HCT116 (cell line): ENCODE results near the gene OR6J1. TPM values are rescaled to one million over a fixed set of nuclear protein-coding genes. Genes with fewer than 3 reads are reported as not detected.
A peak's percentile ranks its signal among the peaks of the same experiment; 100 is the strongest.

Experiments used
- ATAC-seq: fragments of 200-7000 bp; cut with Tn5 transposase; 2 replicates; pipeline ENCODE4 v1.9.1; 2020; ENCODE audit warnings: mild to moderate bottlenecking, moderate library complexity
- BruUV-seq: library from RNA; stranded (reverse); fragments of 400-500 nt; replicated peaks from 2 replicates; lab custom pipeline; 2021; lab: Mats Ljungman, UMichigan
- CTCF ChIA-PET: fragments of 300-600 bp; sonication (Branson Sonifier 250); formaldehyde crosslinking; loops from one replicate; lab custom pipeline; 2021; ENCODE audit warnings: antibody characterized with exemption; lab: Charles Lee
- POLR2A ChIA-PET: fragments of 300-600, 350-600 bp; sonication (Branson Sonifier 250); formaldehyde crosslinking; loops from one replicate; lab custom pipeline; 2021; ENCODE audit warnings: antibody characterized with exemption; lab: Charles Lee
- RAD21 ChIA-PET, 2 experiments: fragments of 300-600 bp; sonication (Branson Sonifier 250); formaldehyde crosslinking; loops; one replicate each; lab custom pipeline; 2023; ENCODE audit warnings: low total read pairs in 2 of 2; ENCODE audit not compliant: uncharacterized antibody in 2 of 2, unreplicated experiment in 2 of 2, low non-redundant PET in 1 of 2; lab: Charles Lee
- DNase-seq: peaks from one replicate; pipeline ENCODE4 v3.0.0-alpha.2; 2010; ENCODE audit warnings: low read depth, low spot score
- H2AFZ ChIP-seq: fragments of 200-600 bp; shearing (Covaris generic), sonication (generic); 2 replicates; pipeline ENCODE4 v1.6.1; 2017; ENCODE audit warnings: low read depth, mixed run types, mixed read lengths, antibody characterized with exemption, low read length; ENCODE audit not compliant: poor library complexity, severe bottlenecking
- H3K27ac ChIP-seq: 2 replicates; pipeline ENCODE4 v1.5.1; 2012; ENCODE audit warnings: low read depth, low read length
- H3K27me3 ChIP-seq: fragments of 200-600 bp; sonication (generic); 2 replicates; pipeline ENCODE4 v1.6.1; 2016; ENCODE audit warnings: mixed run types, low read length, mixed read lengths; ENCODE audit not compliant: insufficient read depth
- H3K36me3 ChIP-seq, 2 experiments: fragments of 200-500 bp in 1 of 2; fragments of 200-600 bp in 1 of 2; sonication (Bioruptor generic) in 1 of 2; sonication (generic) in 1 of 2; 2 replicates each; pipeline versions ENCODE4 v1.5.1 to v1.6.1; 2014 to 2016; ENCODE audit warnings: low read length in 2 of 2, inconsistent platforms in 1 of 2, mixed read lengths in 1 of 2, mixed run types in 1 of 2; ENCODE audit not compliant: insufficient read depth in 2 of 2, control insufficient read depth in 1 of 2
- H3K4me1 ChIP-seq, 2 experiments: fragments of 200-600 bp in 1 of 2; sonication (generic) in 1 of 2; 2 replicates each; pipeline versions ENCODE4 v1.5.1 to v1.6.1; 2012 to 2017; ENCODE audit warnings: low read length in 2 of 2, inconsistent platforms in 1 of 2, mild to moderate bottlenecking in 1 of 2, mixed read lengths in 1 of 2, mixed run types in 1 of 2, moderate library complexity in 1 of 2; ENCODE audit not compliant: insufficient read depth in 2 of 2, control insufficient read depth in 1 of 2
- H3K4me2 ChIP-seq: fragments of 200-600 bp; sonication (generic); 2 replicates; pipeline ENCODE4 v1.6.1; 2017; ENCODE audit warnings: mixed run types, low read length, mixed read lengths
- H3K4me3 ChIP-seq, 2 experiments: fragments of 200-600 bp in 1 of 2; sonication (generic) in 1 of 2; replicated peaks in 1 of 2; 2 replicates each; pipeline ENCODE4 v1.5.1; 2011 to 2016; ENCODE audit warnings: low read length in 2 of 2, control low read depth in 1 of 2, low read depth in 1 of 2, mild to moderate bottlenecking in 1 of 2, mixed read lengths in 1 of 2, mixed run types in 1 of 2
- H3K79me2 ChIP-seq: fragments of 200-600 bp; sonication (generic); 2 replicates; pipeline ENCODE4 v1.6.1; 2017; ENCODE audit warnings: mild to moderate bottlenecking, mixed run types, low read length, moderate library complexity, mixed read lengths; ENCODE audit not compliant: insufficient read depth
- H3K9ac ChIP-seq: fragments of 200-600 bp; sonication (generic); 2 replicates; pipeline ENCODE4 v1.6.1; 2016; ENCODE audit warnings: low read length, mixed read lengths
- H3K9me2 ChIP-seq: fragments of 200-600 bp; sonication (generic), shearing (Covaris generic); 2 replicates; pipeline ENCODE4 v1.6.1; 2017; ENCODE audit warnings: mixed run types, mild to moderate bottlenecking, moderate library complexity; ENCODE audit not compliant: insufficient read depth
- H3K9me3 ChIP-seq, 2 experiments: fragments of 200-500 bp in 1 of 2; fragments of 200-600 bp in 1 of 2; sonication (Bioruptor generic) in 1 of 2; sonication (generic) in 1 of 2; 2 replicates each; pipeline ENCODE4 v1.6.1; 2014 to 2017; ENCODE audit warnings: low read length in 2 of 2, mixed read lengths in 2 of 2, inconsistent platforms in 1 of 2, low read depth in 1 of 2, mild to moderate bottlenecking in 1 of 2, mixed run types in 1 of 2, moderate library complexity in 1 of 2; ENCODE audit not compliant: control insufficient read depth in 1 of 2, insufficient read depth in 1 of 2
- H4K20me1 ChIP-seq: fragments of 200-600 bp; sonication (generic), shearing (Covaris generic); 2 replicates; pipeline ENCODE4 v1.6.1; 2017; ENCODE audit warnings: mixed run types, mild to moderate bottlenecking, moderate library complexity; ENCODE audit not compliant: insufficient read depth
- CBX3 ChIP-seq: IDR thresholded peaks from 2 replicates; pipeline ENCODE4 v1.6.1; 2012; ENCODE audit warnings: low read depth
- CTCF ChIP-seq, 3 experiments: fragments of 200-600 bp in 1 of 3; sonication (generic) in 1 of 3; IDR thresholded peaks in 2 of 3; conservative IDR thresholded peaks in 1 of 3; 2 replicates each; pipeline ENCODE4 v1.5.1; 2012 to 2017; ENCODE audit warnings: low read depth in 2 of 3, low read length in 2 of 3, antibody characterized with exemption in 1 of 3, borderline replicate concordance in 1 of 3, control low read depth in 1 of 3, mild to moderate bottlenecking in 1 of 3, mixed read lengths in 1 of 3, mixed run types in 1 of 3, moderate library complexity in 1 of 3; ENCODE audit not compliant: insufficient read depth in 1 of 3
- RAD21 ChIP-seq: IDR thresholded peaks from 2 replicates; pipeline ENCODE4 v1.6.1; 2012; ENCODE audit warnings: low read depth, mild to moderate bottlenecking
- TCF7L2 ChIP-seq: IDR thresholded peaks from 2 replicates; pipeline ENCODE4 v1.7.0; 2011; ENCODE audit warnings: borderline replicate concordance, inconsistent platforms; ENCODE audit not compliant: insufficient read depth, insufficient read length; ENCODE audit errors: extremely low read depth
- YY1 ChIP-seq: IDR thresholded peaks from 2 replicates; pipeline ENCODE4 v1.6.1; 2011; ENCODE audit warnings: low read length, low read depth, moderate library complexity, mild to moderate bottlenecking; ENCODE audit not compliant: insufficient replicate concordance; ENCODE audit errors: extremely low read depth
- intact Hi-C: fragments of 100-400 bp; cut with micrococcal nuclease; formaldehyde crosslinking; loops from 2 replicates; pipeline ENCODE4 v1.10.0; 2022
- total RNA-seq: library from RNA; stranded (reverse); gene quantifications from one replicate; pipeline ENCODE4 v1.2.1, GENCODE V29; 2021; ENCODE audit not compliant: unreplicated experiment

The OR6J1 gene
- total RNA-seq, 1 experiment from 2014 or later: not detected

- H2AFZ ChIP-seq: peak overlapping the region; percentile 100
- H3K4me3 ChIP-seq: no peak overlapping the region
- no TSS peak for BruUV-seq
- H3K9ac ChIP-seq: no peak overlapping the region
- no peaks in the 10 kb centered on the region for H3K9me2 ChIP-seq
- H3K27ac ChIP-seq: no peak overlapping the region
- no peaks in the 10 kb centered on the region for H3K9me3 ChIP-seq
- ATAC-seq (peak; percentile 99), DNase-seq (peak; percentile 73)
- intact Hi-C loops: loop anchor here (1.0 to 5.0 kb wide), 3 partner anchors 82 to 261 kb away; no protein-coding TSS in a partner anchor
- TF ChIP-seq RAD21: peak; percentile 85
- 0 out of 2 replicates have a peak, but pooled peaks have one; percentile 23 for TF ChIP-seq CBX3
- TF ChIP-seq CTCF (IDR thresholded peaks at IDR 0.05 in 2 of 3, conservative IDR thresholded peaks at IDR 0.05 in 1 of 3; ENCODE audit: borderline replicate concordance in 1 of 3, insufficient read depth in 1 of 3, low read depth in 2 of 3, low read length in 2 of 3): peak; percentile 87 to 94 (median 92)
- TF ChIP-seq TCF7L2: no peak
- peak; percentile 35 for TF ChIP-seq YY1
- TF ChIP-seq, all 23 proteins: peak for 4
- H3K4me1 ChIP-seq: peaks cover 2 to 6% of the 10 kb centered on the region in 2 experiments; a peak in 3 of 4 replicates
- ChIA-PET RAD21 (interaction anchor here (0.6 to 1.5 kb wide), 5 partner anchors 64 to 200 kb away, joined by 3 to 14 read pairs (median 3); partner anchors contain the start of gene DAD1 (in 1 of the 2)), POLR2A (interaction anchor here (0.8 to 1.4 kb wide), 5 partner anchors 11 to 86 kb away, joined by 3 to 5 read pairs (median 3); partner anchors contain the start of gene DAD1), CTCF (interaction anchor here (0.6 to 5.0 kb wide), 20 partner anchors 9 to 333 kb away, joined by 3 to 93 read pairs (median 5); partner anchors contain the start of genes DAD1 and OR6J1)
- no peaks in the 10 kb centered on the region for H3K27me3 ChIP-seq
- no peaks in the 10 kb centered on the region for H3K79me2 ChIP-seq
- H3K36me3 ChIP-seq: no peaks in the 10 kb centered on the region
- H4K20me1 ChIP-seq: no peaks in the 10 kb centered on the region
- H3K4me2 ChIP-seq: peak overlapping the region; percentile 51
Measured at GRCh38 chr14:22653012-22653621, 9.0 kb upstream of the OR6J1 start.
